ENCODE data around the gene CEND1. TPM values are rescaled to one million over a fixed set of nuclear protein-coding genes. Genes with fewer than 3 reads are reported as not detected.

CEND1 gene
- total and polyA plus RNA-seq, 8 donors, result 0.23 TPM; not detected in 7

DNA sequence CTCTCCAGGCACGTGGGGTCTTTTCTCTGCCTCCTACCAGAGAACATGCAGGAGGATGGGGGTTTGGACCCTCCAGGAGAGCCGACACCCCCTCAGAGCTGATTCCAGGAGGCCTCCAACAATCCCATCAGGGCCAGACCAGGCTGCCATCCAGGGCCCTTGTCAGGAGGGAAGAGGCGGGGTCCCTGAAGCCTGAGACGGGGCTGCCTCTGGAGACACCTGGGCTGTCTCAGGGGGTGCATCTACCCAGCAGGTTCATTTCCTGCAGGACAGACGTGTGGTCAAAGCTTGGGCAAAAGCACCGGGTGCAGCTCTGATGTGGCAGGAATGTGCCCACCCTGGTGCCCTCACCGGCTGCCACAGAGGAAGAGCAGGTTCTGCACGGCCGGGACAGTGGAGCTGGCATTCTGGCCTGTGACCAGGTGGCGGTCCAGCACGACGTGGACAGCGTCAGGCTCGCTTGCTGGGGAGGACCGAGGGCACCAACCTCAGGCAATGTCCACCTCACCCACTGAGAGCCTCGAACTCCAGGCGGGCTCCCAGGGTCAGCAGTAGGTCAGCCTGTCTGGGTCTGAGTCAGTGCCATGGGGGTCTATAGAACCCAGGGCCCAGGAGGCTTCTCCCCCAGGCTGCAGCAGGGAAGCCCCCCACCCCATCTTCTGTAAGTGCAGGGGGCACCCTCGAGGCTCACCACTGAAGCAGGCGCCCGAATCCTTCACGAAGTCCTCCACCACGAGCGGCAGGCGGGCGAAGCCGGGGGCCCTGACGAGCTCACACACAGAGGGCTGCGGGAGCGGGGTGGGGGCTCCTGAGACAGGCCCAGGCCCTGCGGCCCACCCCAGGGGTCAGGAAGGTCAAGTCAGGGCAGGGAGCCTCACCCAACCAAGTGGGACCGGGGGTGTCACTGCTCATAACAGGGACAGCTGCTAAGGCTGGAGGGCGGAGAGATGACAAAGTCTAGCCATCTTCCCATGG is 19.0 kb downstream of the CEND1 start:
- TF ChIP-seq POLR2A (IDR thresholded peaks at IDR 0.05) (no peak), POLR2AphosphoS5 (IDR thresholded peaks at IDR 0.05) (no peak), EP300 (IDR thresholded peaks at IDR 0.05) (no peak)
- TF ChIP-seq, protein P1, sequence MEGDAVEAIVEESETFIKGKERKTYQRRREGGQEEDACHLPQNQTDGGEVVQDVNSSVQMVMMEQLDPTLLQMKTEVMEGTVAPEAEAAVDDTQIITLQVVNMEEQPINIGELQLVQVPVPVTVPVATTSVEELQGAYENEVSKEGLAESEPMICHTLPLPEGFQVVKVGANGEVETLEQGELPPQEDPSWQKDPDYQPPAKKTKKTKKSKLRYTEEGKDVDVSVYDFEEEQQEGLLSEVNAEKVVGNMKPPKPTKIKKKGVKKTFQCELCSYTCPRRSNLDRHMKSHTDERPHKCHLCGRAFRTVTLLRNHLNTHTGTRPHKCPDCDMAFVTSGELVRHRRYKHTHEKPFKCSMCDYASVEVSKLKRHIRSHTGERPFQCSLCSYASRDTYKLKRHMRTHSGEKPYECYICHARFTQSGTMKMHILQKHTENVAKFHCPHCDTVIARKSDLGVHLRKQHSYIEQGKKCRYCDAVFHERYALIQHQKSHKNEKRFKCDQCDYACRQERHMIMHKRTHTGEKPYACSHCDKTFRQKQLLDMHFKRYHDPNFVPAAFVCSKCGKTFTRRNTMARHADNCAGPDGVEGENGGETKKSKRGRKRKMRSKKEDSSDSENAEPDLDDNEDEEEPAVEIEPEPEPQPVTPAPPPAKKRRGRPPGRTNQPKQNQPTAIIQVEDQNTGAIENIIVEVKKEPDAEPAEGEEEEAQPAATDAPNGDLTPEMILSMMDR (IDR thresholded peaks at IDR 0.05), result no peak
- WGBS, 5 donors, result 90 to 97% (median 92%) methylated on average over 10 to 32 of the region's 32 CpGs
- Histone ChIP-seq H3K27me3 (no peaks in the 10 kb centered on the region), H3K9me3 (no peaks in the 10 kb centered on the region), H3K36me3 (peaks cover 30 to 94% (median 75%) of the 10 kb centered on the region in 4 donors), H3K4me3 (no peak overlapping the region), H3K27ac (no peak overlapping the region), H3K4me1 (peaks cover 12 to 36% (median 20%) of the 10 kb centered on the region in 4 donors)
- DNase-seq, result no peak
- intact Hi-C loops (cut with DNase I; ENCODE audit: low total_unique reads), result no loop called here

DNA sequence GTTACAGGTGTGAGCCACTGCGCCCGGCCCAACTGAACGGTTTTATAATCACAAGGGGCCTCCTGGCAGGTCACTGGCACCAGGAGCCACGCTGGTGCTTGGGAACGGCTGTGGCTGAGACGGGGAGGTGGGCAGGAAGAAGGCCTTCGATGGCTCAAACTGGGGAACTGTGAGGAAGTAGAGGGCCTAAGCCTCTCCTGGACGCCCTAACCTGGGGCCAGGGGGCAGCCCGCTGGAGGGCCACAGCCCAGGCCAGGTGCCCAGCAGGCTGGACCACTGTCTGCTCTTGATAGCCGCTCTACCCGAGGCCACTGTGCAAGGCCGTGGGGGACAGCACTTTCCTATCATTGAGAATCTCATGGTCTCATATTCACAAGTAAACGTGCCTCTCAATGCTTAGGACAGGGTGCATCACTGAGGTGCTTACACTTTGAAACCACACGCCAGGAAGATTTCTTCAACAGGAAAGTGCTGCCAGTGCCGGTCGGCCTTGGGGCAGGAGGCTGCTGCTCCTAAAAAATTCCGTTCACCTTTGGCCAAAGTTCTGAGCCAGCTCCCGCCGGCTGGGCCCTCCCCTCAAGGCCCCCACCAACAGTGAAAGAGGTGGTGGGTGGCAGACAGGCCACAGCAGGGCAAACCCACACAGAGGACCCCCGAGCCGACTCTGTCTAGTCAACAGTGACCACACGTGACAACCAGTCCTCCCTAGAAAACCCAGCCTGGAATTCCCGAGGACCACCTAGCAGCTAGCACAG is 19.8 kb downstream of the CEND1 start:
- TF ChIP-seq POLR2A (IDR thresholded peaks at IDR 0.05) (no peak), POLR2AphosphoS5 (IDR thresholded peaks at IDR 0.05) (no peak), EP300 (IDR thresholded peaks at IDR 0.05) (no peak)
- TF ChIP-seq, protein P1 (IDR thresholded peaks at IDR 0.05), result no peak
- Histone ChIP-seq H3K4me3 (no peak overlapping the region), H3K27me3 (no peaks in the 10 kb centered on the region), H3K27ac (no peak overlapping the region), H3K36me3 (peaks cover 31 to 100% (median 84%) of the 10 kb centered on the region in 4 donors), H3K9me3 (no peaks in the 10 kb centered on the region), H3K4me1 (peaks cover 3 to 34% (median 14%) of the 10 kb centered on the region in 4 donors)
- intact Hi-C loops (cut with DNase I; ENCODE audit: low total_unique reads), result no loop called here
- 86 to 92% (median 91%) methylated on average over 21 to 23 of the region's 23 CpGs for WGBS, 5 donors
- no peak for DNase-seq

DNA sequence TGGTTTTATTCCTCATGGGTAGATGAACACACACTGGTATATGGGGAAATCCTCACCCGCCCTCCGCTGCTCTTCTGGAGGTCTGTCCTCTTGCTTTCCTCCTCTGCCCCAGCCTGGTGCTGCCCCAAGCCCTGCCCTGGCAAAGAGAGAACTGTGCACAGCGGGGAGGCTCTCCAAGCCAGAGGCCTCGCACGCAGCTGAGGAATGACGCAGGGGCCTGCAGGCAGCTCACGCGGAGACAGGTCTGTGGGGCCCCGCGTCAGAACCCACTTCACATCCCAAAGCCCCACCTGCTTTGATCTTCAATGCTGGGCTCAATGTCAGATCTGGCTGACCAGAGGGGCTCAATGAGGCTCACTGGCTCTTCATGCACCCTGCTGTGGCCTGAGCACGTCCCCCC is 22.7 kb downstream of the CEND1 start:
- TF ChIP-seq POLR2AphosphoS5 (IDR thresholded peaks at IDR 0.05), result no peak
- TF ChIP-seq, protein P1 (IDR thresholded peaks at IDR 0.05), result no peak
- Histone ChIP-seq H3K4me1 (peaks cover 5 to 24% (median 14%) of the 10 kb centered on the region in 4 donors), H3K4me3 (no peak overlapping the region), H3K27me3 (no peaks in the 10 kb centered on the region), H3K9me3 (no peaks in the 10 kb centered on the region), H3K36me3 (peaks cover 45 to 99% (median 86%) of the 10 kb centered on the region in 4 donors), H3K27ac (no peak overlapping the region)
- intact Hi-C loops (cut with DNase I; ENCODE audit: low total_unique reads), result no loop called here
- 92 to 97% (median 96%) methylated on average over 11 of the region's 11 CpGs for WGBS, 5 donors
- no peak for DNase-seq

DNA sequence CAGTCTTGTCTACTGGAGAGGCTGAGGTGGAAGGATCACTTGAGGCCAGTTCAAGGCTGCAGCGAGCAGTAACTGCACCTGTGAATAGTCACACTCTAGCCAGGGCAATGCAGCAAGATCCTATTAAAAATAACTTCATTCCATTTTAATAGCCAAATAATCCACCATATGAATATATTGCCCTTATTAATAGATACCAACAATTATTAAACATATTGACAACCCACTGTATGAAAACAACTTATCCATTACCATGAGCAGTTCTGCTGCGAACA is 23.0 kb downstream of the CEND1 start:
- TF ChIP-seq POLR2AphosphoS5 (IDR thresholded peaks at IDR 0.05) (no peak), POLR2A (IDR thresholded peaks at IDR 0.05) (no peak), EP300 (IDR thresholded peaks at IDR 0.05) (no peak)
- WGBS, 5 donors, result 92 to 100% (median 97%) methylated on average over 2 of the region's 2 CpGs
- DNase-seq, result no peak
- intact Hi-C loops (cut with DNase I; ENCODE audit: low total_unique reads), result no loop called here
- H3K9me3 ChIP-seq, result no peaks in the 10 kb centered on the region
- no peak overlapping the region for H3K4me3 ChIP-seq
- H3K4me1 ChIP-seq, result peaks cover 5 to 27% (median 16%) of the 10 kb centered on the region in 4 donors
- no peaks in the 10 kb centered on the region for H3K27me3 ChIP-seq
- H3K27ac ChIP-seq, result no peak overlapping the region
- H3K36me3 ChIP-seq, result peaks cover 46 to 99% (median 86%) of the 10 kb centered on the region in 4 donors

Measured in stomach (tissue), 9 donors.